ENCODE results near the gene PRPF19. TPM values are rescaled to one million over a fixed set of nuclear protein-coding genes. Genes with fewer than 3 reads are reported as not detected.

The PRPF19 gene
- total RNA-seq, 2 experiments from 2014 or later, result 148 to 197 TPM

- POLR2A ChIA-PET, result no interaction called here
- Mint-ChIP-seq H3K36me3 (ENCODE audit: low read depth) (peaks cover 2% of the 10 kb centered on the region), H3K27me3 (peaks cover 4% of the 10 kb centered on the region), H3K9me3 (ENCODE audit: low read depth) (no peaks in the 10 kb centered on the region), H3K27ac (no peak overlapping the region), H3K4me1 (peaks cover 17% of the 10 kb centered on the region), H3K4me3 (no peak overlapping the region)
- CTCF ChIA-PET, result interaction anchor here (0.9 kb wide), 1 partner anchor 22 kb away, joined by 3 read pairs; no protein-coding TSS in a partner anchor
- no peak for DNase-seq
- ATAC-seq, result no peak
- intact Hi-C loops (cut with DNase I, micrococcal nuclease), result no loop called here
Measured at GRCh38 chr11:60947700-60948099, 41.3 kb upstream of the PRPF19 start.

GRCh38 chr11:60946601-60947264 is 40.3 kb upstream of the PRPF19 start:
- DNase-seq, result no peak
- Mint-ChIP-seq H3K36me3 (ENCODE audit: low read depth) (peaks cover 2% of the 10 kb centered on the region), H3K4me1 (peaks cover 7% of the 10 kb centered on the region), H3K4me3 (no peak overlapping the region), H3K27me3 (peaks cover 1% of the 10 kb centered on the region), H3K27ac (no peak overlapping the region), H3K9me3 (ENCODE audit: low read depth) (no peaks in the 10 kb centered on the region)
- CTCF ChIA-PET, result no interaction called here
- ATAC-seq, result no peak
- POLR2A ChIA-PET, result interaction anchor here (0.7 kb wide), 1 partner anchor 1743 kb away, joined by 3 read pairs; the partner anchor contains the start of gene LRRN4CL
- intact Hi-C loops (cut with DNase I, micrococcal nuclease), result no loop called here

GRCh38 chr11:60945295-60945667 is 38.9 kb upstream of the PRPF19 start:
- H3K36me3 Mint-ChIP-seq (ENCODE audit: low read depth), result peaks cover 2% of the 10 kb centered on the region
- no peak overlapping the region for H3K27ac Mint-ChIP-seq
- intact Hi-C loops (cut with DNase I, micrococcal nuclease), result no loop called here
- DNase-seq, result no peak
- H3K4me3 Mint-ChIP-seq, result no peak overlapping the region
- peaks cover 3% of the 10 kb centered on the region for H3K4me1 Mint-ChIP-seq
- ATAC-seq, result no peak
- POLR2A ChIA-PET, result interaction anchor here (0.5 kb wide), 1 partner anchor 82 kb away, joined by 6 read pairs; no protein-coding TSS in a partner anchor
- H3K9me3 Mint-ChIP-seq (ENCODE audit: low read depth), result no peaks in the 10 kb centered on the region
- no peaks in the 10 kb centered on the region for H3K27me3 Mint-ChIP-seq
- CTCF ChIA-PET, result interaction anchor here (0.6 to 1.0 kb wide), 4 partner anchors 8 to 1332 kb away, joined by 3 read pairs; no protein-coding TSS in a partner anchor

- CTCF ChIA-PET, result interaction anchor here (0.6 to 1.0 kb wide), 3 partner anchors 9 to 54 kb away, joined by 3 read pairs; no protein-coding TSS in a partner anchor
- peak; percentile 25 for DNase-seq
- H3K27me3 Mint-ChIP-seq, result no peaks in the 10 kb centered on the region
- POLR2A ChIA-PET, result no interaction called here
- H3K4me1 Mint-ChIP-seq, result peaks cover 3% of the 10 kb centered on the region
- ATAC-seq, result peak; percentile 47
- no peaks in the 10 kb centered on the region for H3K9me3 Mint-ChIP-seq (ENCODE audit: low read depth)
- H3K4me3 Mint-ChIP-seq, result no peak overlapping the region
- intact Hi-C loops (cut with DNase I, micrococcal nuclease), result no loop called here
- H3K27ac Mint-ChIP-seq, result no peak overlapping the region
- H3K36me3 Mint-ChIP-seq (ENCODE audit: low read depth), result peaks cover 2% of the 10 kb centered on the region
Measured at GRCh38 chr11:60944490-60945294, 38.3 kb upstream of the PRPF19 start.

- POLR2A ChIA-PET, result no interaction called here
- Mint-ChIP-seq H3K36me3 (ENCODE audit: low read depth) (peaks cover 2% of the 10 kb centered on the region), H3K27me3 (no peaks in the 10 kb centered on the region), H3K4me3 (no peak overlapping the region), H3K27ac (no peak overlapping the region), H3K4me1 (peaks cover 5% of the 10 kb centered on the region), H3K9me3 (ENCODE audit: low read depth) (no peaks in the 10 kb centered on the region)
- ATAC-seq (no peak), DNase-seq (no peak)
- CTCF ChIA-PET, result interaction anchor here (0.7 kb wide), 1 partner anchor 241 kb away, joined by 3 read pairs; no protein-coding TSS in a partner anchor
- intact Hi-C loops (cut with DNase I, micrococcal nuclease), result no loop called here
Measured at GRCh38 chr11:60942970-60943565, 36.7 kb upstream of the PRPF19 start.

- H3K27me3 Mint-ChIP-seq, result no peaks in the 10 kb centered on the region
- intact Hi-C loops (cut with DNase I, micrococcal nuclease), result no loop called here
- CTCF ChIA-PET, result interaction anchor here (0.6 kb wide), 1 partner anchor 84 kb away, joined by 3 read pairs; no protein-coding TSS in a partner anchor
Measured at GRCh38 chr11:60942219-60942618, 35.8 kb upstream of the PRPF19 start.

GRCh38 chr11:60941371-60942119 is 35.2 kb upstream of the PRPF19 start:
- no peak overlapping the region for H3K27ac Mint-ChIP-seq
- ATAC-seq (no peak), DNase-seq (no peak)
- H3K36me3 Mint-ChIP-seq (ENCODE audit: low read depth), result peaks cover 2% of the 10 kb centered on the region
- no peaks in the 10 kb centered on the region for H3K27me3 Mint-ChIP-seq
- no peaks in the 10 kb centered on the region for H3K9me3 Mint-ChIP-seq (ENCODE audit: low read depth)
- peaks cover 5% of the 10 kb centered on the region for H3K4me1 Mint-ChIP-seq
- H3K4me3 Mint-ChIP-seq, result no peak overlapping the region
- ChIA-PET POLR2A (no interaction called here), CTCF (interaction anchor here (0.6 to 1.0 kb wide), 2 partner anchors 20 to 83 kb away, joined by 3 read pairs; no protein-coding TSS in a partner anchor)
- intact Hi-C loops (cut with DNase I, micrococcal nuclease), result no loop called here

More at GRCh38 chr11:60942219-60942618, 35.8 kb upstream of the PRPF19 start:
- H3K27ac Mint-ChIP-seq, result no peak overlapping the region
- no peak overlapping the region for H3K4me3 Mint-ChIP-seq
- POLR2A ChIA-PET, result no interaction called here
- peaks cover 2% of the 10 kb centered on the region for H3K36me3 Mint-ChIP-seq (ENCODE audit: low read depth)
- H3K4me1 Mint-ChIP-seq, result peaks cover 5% of the 10 kb centered on the region
- no peak for DNase-seq
- ATAC-seq, result no peak
- no peaks in the 10 kb centered on the region for H3K9me3 Mint-ChIP-seq (ENCODE audit: low read depth)

GRCh38 chr11:60939855-60940254 is 33.5 kb upstream of the PRPF19 start:
- DNase-seq (no peak), ATAC-seq (peak; percentile 24)
- no peak overlapping the region for H3K27ac Mint-ChIP-seq
- H3K27me3 Mint-ChIP-seq, result no peaks in the 10 kb centered on the region
- peaks cover 5% of the 10 kb centered on the region for H3K4me1 Mint-ChIP-seq
- CTCF ChIA-PET, result interaction anchor here (0.7 to 0.9 kb wide), 2 partner anchors 10 to 38 kb away, joined by 3 to 4 read pairs; no protein-coding TSS in a partner anchor
- no peak overlapping the region for H3K4me3 Mint-ChIP-seq
- no peaks in the 10 kb centered on the region for H3K9me3 Mint-ChIP-seq (ENCODE audit: low read depth)
- intact Hi-C loops (cut with DNase I, micrococcal nuclease), result no loop called here
- POLR2A ChIA-PET, result no interaction called here
- peaks cover 2% of the 10 kb centered on the region for H3K36me3 Mint-ChIP-seq (ENCODE audit: low read depth)

- Mint-ChIP-seq H3K36me3 (ENCODE audit: low read depth) (peaks cover 2% of the 10 kb centered on the region), H3K4me3 (no peak overlapping the region), H3K27me3 (no peaks in the 10 kb centered on the region), H3K27ac (no peak overlapping the region), H3K4me1 (peaks cover 5% of the 10 kb centered on the region), H3K9me3 (ENCODE audit: low read depth) (no peaks in the 10 kb centered on the region)
- ChIA-PET CTCF (interaction anchor here (0.7 to 0.9 kb wide), 2 partner anchors 10 to 38 kb away, joined by 3 to 4 read pairs; no protein-coding TSS in a partner anchor), POLR2A (no interaction called here)
- intact Hi-C loops (cut with DNase I, micrococcal nuclease), result no loop called here
- DNase-seq (no peak), ATAC-seq (no peak)
Measured at GRCh38 chr11:60939301-60939700, 32.9 kb upstream of the PRPF19 start.

GRCh38 chr11:60938500-60938899 is 32.1 kb upstream of the PRPF19 start:
- Mint-ChIP-seq H3K27me3 (no peaks in the 10 kb centered on the region), H3K4me3 (no peak overlapping the region), H3K27ac (no peak overlapping the region), H3K4me1 (peaks cover 5% of the 10 kb centered on the region), H3K36me3 (ENCODE audit: low read depth) (peaks cover 1% of the 10 kb centered on the region), H3K9me3 (ENCODE audit: low read depth) (no peaks in the 10 kb centered on the region)
- intact Hi-C loops (cut with DNase I, micrococcal nuclease), result no loop called here
- DNase-seq (no peak), ATAC-seq (no peak)
- POLR2A ChIA-PET, result no interaction called here
- CTCF ChIA-PET, result no interaction called here

GRCh38 chr11:60937811-60938210 is 31.4 kb upstream of the PRPF19 start:
- Mint-ChIP-seq H3K4me3 (no peak overlapping the region), H3K36me3 (ENCODE audit: low read depth) (no peaks in the 10 kb centered on the region), H3K27ac (no peak overlapping the region), H3K9me3 (ENCODE audit: low read depth) (no peaks in the 10 kb centered on the region), H3K4me1 (peaks cover 5% of the 10 kb centered on the region), H3K27me3 (no peaks in the 10 kb centered on the region)
- intact Hi-C loops (cut with DNase I, micrococcal nuclease), result no loop called here
- DNase-seq (no peak), ATAC-seq (no peak)
- ChIA-PET POLR2A (no interaction called here), CTCF (no interaction called here)
